HG03196 (cell line): Measurements from ENCODE around the gene HAPLN3.
A peak's percentile ranks its signal among the peaks of the same experiment; 100 is the strongest.
"Not testable (repeated sequence)": the region's sequence is repeated elsewhere in the genome, so short reads cannot be mapped to it uniquely, and the experiment has no call there.

Experiments used
- ATAC-seq: cut with Tn5 transposase; IDR thresholded peaks from one replicate; pipeline ENCODE4 v1.9.1; 2021; ENCODE audit not compliant: unreplicated experiment

Gene HAPLN3, protein sequence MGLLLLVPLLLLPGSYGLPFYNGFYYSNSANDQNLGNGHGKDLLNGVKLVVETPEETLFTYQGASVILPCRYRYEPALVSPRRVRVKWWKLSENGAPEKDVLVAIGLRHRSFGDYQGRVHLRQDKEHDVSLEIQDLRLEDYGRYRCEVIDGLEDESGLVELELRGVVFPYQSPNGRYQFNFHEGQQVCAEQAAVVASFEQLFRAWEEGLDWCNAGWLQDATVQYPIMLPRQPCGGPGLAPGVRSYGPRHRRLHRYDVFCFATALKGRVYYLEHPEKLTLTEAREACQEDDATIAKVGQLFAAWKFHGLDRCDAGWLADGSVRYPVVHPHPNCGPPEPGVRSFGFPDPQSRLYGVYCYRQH

DNA sequence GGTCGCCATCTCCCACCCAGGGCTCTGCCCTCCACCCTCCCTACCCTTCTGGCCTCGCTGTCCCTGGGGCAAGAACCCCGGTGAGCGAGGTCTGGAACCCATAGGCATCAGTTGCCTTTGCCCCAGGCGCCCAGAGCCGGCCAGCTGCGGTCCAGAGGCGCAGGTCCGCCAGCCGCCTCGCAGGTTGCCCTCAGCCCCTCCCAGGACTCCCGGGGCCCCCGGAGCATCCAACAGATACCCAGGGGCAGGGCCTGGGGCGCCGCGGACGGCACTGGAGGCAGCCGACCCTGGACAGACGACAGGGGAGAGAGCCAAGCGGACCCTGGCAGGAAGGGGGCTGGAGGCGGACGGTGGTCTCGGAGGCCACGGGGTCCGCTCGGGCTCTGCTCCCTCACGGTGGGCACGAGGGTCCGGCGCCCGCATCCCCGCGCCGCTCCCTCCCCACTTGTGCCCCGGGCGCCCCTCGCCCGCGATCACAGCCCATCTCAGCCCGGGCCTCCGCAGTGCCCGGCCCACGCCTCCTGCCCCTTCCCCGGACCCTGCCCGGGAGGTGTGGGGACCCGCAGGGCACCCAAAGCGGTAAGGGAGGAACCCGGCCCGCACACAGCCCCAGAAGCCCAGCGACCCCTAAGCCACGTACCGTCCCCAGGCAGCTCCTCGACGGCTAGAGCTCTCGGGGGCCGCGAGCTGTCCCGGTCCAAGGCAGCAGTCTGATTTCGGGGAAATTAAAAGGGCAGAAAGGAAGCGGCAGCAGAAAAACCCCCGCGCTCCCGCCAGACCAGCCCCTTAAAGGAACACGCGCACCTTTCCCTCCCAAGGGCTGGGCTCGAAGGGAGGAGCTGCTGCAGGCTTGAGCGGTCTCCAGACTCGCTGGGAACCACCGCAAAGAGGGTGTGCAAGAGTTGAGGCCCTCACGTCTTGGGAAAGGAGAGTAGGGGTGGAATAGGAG lies at the start of gene HAPLN3:
Gene HAPLN3, minus strand, starts transcription at position 726 of the 949 bp plus-strand sequence. CDS start 8,246 bp downstream, outside the sequence.
- ATAC-seq, result peak; percentile 46

DNA sequence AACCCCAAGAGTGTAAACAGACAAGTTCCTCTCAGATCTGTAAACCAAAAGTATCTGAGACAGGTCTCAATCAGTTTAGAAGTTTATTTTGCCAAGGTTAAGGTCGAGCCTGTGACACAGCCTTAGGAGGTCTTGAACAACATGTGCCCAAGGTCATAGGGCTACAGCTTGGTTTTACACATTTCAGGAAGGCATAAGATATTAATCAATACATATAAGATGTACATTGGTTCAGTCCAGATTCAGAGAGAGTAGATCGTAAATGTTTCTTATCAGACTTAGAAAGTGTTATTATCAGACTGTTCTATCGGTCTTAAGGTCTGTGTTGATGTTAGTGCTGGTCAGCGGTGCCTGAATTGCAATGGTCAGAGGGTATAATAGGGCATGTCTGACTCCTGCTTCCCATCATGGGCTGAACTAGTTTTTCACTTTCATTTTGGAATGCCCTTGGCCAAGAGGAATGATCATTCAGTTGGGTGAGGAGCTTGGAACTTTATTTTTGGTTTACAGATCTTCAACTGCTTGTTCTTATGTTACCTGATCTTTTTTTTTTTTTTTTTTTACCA lies 44.8 kb upstream of the HAPLN3 start:
- ATAC-seq, result no peak

DNA sequence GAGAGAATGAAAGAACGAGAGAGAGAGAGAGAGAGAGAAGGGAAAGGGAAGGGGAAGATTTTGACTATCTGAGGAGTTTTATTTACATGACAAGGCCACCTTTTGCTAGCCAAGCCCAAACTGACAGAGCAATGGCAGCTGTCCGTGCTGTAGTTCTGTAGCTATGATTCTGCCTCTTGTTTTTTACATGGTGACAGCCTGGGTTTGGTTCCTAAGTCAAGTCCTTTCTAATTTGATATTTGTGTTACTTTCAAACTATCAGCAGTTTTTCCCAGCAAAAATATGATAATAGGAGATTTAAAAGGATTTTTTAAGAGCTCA lies 44.1 kb upstream of the HAPLN3 start:
- no peak for ATAC-seq

DNA sequence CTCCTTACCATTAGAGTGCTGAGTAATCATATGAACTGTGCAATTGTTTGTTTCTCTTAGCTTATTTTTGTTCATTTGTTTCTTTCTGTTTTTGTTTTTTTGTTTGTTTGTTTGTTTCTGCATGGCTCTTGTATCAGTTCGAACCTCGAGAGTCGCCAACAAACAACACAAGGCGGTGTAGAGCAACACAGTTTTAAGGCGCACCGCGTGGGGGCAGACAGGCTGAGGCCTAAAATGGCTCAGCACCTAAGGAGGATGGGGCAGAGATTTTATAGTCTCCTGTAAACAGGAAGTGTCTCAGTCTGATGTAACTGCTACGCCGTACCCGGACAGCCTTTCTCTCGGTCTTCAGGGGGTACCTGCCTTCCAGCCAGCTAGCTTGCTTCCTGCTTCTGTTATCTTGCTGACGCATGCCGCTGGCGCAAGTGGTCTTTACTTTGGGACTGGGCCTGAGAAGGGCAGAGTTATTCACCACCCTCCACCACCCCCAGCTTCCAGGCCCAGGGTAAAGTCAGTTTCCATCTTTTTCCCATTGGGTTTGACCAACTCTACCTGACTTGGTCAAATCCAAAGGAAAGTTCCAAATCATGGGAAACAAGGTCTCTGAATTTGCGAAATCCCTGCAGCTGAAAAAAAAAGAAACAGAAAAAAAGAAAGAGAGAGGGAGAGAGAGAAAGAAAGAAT lies 43.6 kb upstream of the HAPLN3 start:
- ATAC-seq, result no peak

DNA sequence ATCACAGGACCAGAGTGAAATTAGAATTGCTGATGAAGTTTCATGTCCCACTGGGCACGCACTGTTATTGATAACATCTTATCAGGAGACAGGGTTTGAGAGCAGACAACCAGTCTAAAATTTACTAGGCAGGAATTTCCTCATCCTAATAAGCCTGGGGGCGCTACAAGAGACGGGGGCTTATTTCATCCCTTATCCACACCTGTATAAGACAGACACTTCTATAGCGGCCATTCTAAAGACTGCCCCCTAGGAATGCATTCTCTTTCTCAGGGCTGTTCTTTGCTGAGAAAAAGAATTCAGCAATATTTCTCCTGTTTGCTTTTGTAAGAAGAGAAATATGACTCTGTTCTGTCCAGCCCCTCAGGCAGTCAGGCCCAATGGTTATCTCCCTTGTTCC lies 39.1 kb upstream of the HAPLN3 start:
- ATAC-seq, result not testable (repeated sequence)

DNA sequence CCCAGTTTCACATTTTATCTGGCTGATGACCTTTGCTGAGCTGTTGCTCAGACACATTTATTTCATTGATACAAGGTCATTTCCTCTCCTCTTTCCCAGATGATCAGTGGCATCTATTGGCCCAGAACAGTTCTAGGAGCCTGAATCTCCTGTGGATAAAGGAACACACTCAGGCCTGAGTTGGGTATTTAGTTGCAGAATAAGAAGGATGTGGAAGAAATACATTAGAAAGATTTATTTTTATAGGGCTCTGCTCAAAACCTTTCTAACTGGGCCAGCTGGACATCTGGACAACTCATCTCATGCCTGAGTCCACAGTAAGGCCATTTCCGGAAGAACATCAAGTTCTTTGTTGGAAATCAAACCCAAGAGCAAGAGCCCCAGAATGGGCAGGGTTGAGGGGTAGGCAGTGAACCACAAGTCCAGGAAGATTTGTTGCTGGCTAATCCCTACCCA lies 37.6 kb upstream of the HAPLN3 start:
- no peak for ATAC-seq

DNA sequence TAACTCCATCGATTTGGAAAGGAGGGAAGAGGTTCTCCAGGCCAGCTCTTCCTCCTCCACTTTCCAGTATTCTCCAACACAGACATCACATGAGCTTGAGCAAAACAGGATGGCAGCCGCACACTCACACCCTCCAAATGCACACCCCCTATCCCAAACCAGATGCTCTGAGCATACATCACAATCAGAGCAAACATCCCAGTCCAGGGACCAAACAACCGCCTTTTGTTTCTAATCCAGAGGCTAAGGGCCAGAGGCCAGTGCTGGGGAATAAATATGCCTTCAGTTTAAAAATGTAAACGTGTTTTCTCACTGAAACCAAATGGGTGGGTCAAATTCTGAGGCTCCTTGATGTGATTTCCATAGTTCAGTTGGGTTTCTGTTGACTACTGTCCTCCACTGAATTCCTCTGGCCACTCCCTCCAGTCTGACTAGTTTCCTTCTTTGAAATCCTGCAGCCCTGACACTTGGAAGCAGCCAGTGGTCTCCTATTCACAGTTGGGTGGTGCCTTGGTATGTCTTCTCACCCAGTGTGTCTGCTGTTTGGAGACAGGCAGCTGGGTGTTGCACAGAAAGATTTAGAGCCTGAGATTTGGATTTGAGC lies 37.0 kb upstream of the HAPLN3 start:
- no peak for ATAC-seq

DNA sequence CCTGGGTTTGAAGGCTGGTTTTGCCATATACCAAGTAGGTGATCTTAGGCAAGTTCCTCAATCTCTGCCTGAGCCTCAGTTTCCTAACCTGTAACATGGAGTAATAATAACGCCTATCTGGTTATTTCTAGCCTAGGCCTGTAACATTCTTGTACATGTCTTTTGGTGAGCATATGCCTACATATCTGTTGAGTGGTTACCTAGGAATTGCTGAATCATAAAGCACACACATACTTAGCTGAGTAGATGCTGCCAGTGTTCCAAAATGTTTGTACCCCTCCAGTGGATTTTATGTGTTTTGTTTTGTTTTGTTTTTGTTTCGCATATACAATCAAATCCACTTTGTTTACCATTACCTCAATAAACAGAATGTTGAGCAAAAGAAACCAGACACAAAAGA lies 35.2 kb upstream of the HAPLN3 start:
- ATAC-seq, result no peak

DNA sequence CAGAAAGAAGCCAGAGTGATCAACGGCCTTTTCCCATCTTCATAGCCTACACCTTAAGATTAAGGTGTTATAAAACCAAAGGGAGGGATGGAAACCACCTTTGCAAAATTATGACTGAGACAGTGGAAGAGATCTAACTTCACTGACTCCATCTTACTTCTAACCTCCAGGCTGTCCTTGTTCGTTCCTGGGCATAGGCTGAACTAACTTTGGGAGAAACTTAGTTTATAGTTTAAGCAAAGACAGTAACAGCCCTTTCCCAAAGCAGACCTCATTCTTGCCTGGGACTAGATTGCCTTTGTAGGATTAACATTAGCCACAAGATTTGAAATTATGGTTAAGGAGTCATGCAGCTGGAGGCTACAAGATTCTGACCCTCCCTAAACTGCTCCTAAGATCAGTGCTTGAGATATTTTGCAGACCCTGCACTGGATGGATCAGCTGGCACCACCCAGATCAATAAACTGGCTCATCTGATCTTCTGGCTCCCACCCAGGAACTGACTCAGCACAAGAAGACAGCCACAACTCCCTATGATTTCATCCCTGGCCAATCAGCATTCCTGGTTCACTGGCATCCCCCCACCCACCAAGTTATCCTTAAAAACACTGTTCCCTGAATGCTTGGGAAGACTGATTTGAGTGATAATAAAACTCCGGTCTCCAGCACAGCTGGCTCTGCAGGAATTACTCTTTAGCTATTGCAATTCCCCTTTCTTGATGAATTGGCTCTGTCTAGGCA lies 34.2 kb upstream of the HAPLN3 start:
- not testable (repeated sequence) for ATAC-seq

DNA sequence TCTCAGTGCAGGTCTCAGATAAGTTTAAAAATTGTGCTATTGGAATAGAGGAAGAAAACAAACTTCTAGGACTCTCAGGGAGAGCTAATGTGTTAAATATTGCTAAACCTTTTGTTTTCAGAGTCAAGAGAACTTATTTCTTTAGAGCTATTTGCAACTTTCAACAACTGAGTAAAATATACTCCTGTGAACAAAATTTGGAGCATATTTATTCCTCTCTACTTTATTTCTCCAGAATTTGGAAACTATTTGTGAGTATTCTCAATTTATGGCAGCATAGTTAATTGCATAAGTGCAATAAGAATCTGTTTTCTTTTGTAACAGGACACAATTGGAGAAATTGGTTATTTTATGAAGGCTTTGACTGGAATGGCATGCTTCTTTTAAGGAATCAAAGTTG lies 32.8 kb upstream of the HAPLN3 start:
- ATAC-seq, result not testable (repeated sequence)

DNA sequence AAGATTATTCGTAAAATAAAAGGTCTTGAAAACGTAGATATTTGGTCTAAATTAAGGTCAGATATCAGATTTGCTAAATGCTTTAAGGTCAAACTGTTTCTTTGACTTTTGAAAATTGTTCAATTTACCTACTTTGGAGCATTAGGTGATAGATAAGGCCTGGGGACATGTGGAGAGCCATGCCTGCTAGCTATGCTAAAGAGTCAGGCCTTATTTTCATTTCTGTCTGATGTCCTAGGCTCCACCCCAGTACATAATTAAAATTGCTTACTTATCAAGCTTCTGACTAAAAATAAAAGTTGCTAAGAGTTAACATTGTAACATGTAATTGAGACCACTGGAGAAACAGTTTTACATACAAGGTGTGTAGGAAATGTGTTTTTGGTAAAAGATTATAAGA lies 30.3 kb upstream of the HAPLN3 start:
- not testable (repeated sequence) for ATAC-seq

DNA sequence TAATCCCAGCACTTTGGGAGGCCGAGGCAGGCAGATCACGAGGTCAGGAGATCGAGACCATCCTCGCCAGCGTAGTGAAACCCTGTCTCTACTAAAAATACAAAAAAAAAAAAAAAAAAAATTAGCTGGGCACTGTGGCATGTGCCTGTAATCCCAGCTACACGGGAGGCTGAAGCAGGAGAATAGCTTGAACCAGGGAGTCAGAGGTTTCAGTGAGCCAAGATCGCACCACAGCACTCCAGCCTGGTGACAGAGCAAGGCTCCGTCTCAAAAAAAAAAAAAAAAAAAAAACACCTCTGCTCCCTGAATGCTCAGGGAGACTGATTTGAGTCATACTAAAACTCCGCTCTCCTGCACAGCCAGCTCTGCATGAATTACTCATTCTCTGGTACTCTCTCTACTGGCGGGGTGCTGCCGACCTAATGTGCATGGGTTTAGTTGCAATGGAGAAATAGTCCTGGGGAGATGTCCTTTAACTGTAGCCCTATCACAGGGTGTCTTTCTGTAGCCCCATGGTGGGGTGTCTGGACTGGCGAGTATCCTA lies 25.6 kb upstream of the HAPLN3 start:
- ATAC-seq, result not testable (repeated sequence)

DNA sequence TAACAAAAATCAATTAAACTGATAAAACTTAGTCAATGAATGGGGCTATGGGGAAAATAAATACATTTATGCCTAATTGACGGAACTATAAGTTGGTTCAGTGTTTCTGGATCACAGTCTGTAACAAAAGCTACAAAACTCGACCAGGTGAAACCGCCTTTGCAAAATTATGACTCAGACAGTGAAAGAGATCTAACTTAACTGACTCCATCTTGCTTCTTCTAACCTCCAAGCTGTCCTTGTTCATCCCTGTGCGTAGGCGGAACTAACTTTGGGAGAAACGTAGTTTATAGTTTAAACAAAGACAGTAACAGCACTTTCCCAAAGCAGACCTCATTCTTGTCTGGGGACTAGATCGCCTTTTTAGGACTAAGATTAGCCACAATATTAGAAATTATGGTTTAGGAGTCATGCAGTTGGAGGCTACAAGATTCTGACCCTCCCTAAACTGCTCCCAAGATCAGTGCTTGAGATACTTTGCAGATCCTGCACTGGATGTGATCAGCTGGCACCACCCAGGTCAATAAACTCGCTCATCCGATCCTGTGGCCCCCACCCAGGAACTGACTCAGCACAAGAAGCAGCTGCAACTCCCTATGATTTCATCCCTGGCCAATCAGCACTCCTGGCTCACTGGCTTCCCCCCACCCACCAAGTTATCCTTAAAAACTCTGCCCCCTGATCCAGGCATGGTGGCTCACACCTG lies 25.0 kb upstream of the HAPLN3 start:
- no peak for ATAC-seq

DNA sequence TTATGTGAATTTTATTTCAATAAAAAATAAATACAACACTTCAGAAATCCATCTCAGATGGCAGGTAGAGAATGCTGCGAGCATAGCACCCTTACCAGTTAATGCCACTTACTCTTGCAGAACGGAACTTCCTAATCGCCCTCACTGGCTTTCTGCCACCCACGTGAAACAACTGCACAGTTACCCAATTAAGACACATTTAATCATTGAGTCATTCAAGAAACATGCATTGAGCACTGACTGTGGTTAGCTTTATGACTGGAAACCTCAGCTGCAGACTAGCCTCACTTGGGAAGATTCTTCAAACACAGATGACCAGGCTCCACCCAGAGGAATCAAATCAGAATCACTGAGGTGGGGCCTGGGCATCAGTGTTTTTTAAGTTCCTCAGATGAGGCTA lies 23.4 kb upstream of the HAPLN3 start:
- no peak for ATAC-seq

DNA sequence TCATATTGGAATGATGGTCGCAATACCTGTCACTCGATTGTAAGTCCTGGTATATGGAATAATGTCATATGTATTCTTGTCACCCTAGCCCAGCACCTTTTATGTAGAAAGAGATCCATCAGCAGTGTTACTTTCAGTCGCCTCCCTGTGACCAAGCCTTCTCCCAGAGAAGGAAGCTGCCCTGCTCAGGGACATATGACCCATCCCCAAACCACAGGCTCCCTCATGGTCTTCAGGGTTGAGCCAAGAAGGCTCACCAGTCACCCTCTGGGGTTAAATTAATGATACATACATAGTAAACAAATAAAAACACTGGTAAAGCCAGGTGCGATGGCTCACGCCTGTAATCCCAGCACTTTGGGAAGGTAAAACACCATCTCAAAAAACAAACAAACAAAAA lies 22.4 kb upstream of the HAPLN3 start:
- ATAC-seq, result no peak

DNA sequence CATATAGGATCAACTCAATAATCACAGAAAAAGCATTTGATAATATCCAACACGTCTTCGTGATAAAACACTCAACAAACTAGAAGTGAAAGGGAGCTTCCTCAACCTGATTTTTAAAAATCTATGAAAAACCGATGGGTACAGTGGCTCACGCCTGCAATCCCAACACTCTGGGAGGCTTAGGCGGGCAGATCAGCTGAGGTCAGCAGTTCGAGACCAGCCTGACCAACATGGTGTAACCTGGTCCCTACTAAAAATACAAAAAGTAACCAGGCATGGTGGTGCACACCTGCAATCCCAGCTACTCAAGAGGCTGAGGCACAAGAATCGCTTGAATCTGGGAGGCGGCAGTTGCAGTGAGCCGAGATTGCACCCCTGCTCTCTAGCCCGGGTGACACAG lies 20.0 kb upstream of the HAPLN3 start:
- no peak for ATAC-seq

DNA sequence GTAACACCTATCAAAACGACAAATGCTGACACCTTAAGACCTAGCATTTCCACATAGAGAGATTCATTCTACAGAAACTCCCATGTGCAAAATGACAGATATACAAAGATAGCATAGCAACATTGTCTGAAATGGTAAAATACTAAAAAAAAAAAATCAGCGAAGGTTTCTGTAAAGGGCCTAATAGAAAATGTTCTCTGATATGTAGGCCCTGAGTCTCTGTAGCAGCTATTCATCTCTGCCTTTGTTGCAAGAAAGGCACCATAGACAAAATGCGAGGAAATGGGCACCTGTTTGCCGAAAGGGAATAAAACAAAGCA lies 18.5 kb upstream of the HAPLN3 start:
- no peak for ATAC-seq

DNA sequence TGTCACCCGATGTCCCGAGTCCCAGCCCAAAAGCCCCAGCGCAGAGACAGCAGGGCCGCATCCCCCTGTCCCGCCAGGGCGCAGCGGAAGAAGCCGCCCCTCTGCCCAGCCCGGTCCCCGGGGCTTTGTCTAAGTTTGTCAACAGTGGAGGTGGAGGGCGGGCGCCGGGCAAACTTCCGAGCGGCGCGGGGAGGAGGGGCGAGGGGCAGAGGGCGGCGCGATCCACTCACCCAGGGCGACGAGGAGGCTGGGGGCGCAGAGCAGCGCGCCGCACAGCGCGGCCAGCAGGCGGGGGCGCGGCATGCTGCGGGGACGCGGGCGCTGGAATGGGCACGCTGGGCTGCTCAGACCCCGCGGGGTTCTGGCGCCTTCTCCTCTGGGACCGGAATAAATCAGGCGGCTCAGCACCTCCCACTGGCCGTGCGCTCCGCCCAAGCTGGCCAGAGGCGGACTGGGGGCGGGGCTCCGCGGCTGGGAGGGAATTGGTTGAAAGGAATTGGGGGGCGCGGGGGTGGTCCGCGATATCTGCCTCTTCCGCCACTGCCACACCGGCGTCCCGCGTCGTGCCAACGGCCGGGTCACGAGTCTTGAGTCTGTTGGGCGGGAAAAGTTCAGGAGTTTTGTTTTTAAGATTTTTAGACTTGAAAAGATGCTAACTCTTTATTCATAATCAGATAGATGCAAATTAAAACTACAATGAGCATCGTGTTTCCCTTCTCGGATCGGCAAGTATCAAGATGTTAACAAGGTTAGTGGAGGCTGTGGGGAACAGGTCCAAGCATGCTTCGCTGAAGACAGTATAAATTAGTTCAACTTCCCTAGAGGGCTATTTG lies 17.9 kb upstream of the HAPLN3 start, which contains the start of gene MFGE8:
Gene MFGE8, minus strand, starts transcription at position 363 of the 833 bp plus-strand sequence. Its CDS starts 60 bp downstream, at position 303.
- peak; percentile 79 for ATAC-seq
